ENCODE results near the gene NHERF1. TPM values are rescaled to one million over a fixed set of nuclear protein-coding genes. Genes with fewer than 3 reads are reported as not detected.

Gene NHERF1
- total and polyA plus RNA-seq, 2 of the 13 experiments (the other 11 are each of a cell fraction or from before 2014, with no cell fraction given) = 169 to 269 TPM

DNA sequence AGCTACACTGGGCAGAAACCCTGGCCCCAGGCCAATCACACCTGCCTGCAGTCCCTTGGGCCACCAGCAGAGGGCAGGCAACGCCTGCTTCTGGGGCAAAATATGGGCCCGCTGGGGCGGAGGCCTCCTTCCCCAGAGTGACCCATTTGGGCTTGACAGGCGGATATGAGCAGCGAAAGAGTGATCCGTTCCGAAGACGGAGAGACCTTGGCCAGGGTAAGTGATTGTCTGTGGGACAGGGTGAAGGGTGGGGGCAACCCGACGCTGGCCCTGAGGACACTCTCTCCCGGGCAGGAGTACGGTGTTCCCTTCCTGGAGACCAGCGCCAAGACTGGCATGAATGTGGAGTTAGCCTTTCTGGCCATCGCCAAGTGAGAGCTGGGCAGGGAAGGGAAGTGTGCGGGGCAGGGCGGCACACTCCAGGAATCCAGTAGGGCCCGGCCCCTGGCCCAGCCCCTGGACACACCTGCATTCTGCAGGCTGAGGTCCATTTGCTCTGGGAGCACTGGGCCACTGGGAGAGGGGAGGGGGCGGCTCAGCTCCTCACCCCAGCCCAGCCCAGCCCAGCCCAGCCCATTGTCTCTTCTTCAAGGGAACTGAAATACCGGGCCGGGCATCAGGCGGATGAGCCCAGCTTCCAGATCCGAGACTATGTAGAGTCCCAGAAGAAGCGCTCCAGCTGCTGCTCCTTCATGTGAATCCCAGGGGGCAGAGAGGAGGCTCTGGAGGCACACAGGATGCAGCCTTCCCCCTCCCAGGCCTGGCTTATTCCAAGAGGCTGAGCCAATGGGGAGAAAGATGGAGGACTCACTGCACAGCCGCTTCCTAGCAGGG, 3.5 kb upstream of the NHERF1 start (continued):
- TF ChIP-seq NONO (IDR thresholded peaks at IDR 0.05) (no peak), NONO (CRISPR knock-in tag; conservative IDR thresholded peaks at IDR 0.05) (peak; percentile 76), SMARCE1 (IDR thresholded peaks at IDR 0.05; ENCODE audit: borderline replicate concordance) (no peak), ZNF441 (CRISPR knock-in tag; IDR thresholded peaks at IDR 0.05; ENCODE audit: borderline replicate concordance) (no peak), PPARG (CRISPR knock-in tag; conservative IDR thresholded peaks at IDR 0.05) (no peak; the same call in 1 of the 2 replicates), DPF2 (CRISPR knock-in tag; IDR thresholded peaks at IDR 0.05; ENCODE audit: borderline replicate concordance, low read depth) (no peak), KDM4B (CRISPR knock-in tag; IDR thresholded peaks at IDR 0.05) (peak; percentile 81), HES4 (CRISPR knock-in tag; IDR thresholded peaks at IDR 0.05; ENCODE audit: borderline replicate concordance) (no peak), ZNF558 (CRISPR knock-in tag; IDR thresholded peaks at IDR 0.05; ENCODE audit: borderline replicate concordance) (no peak), ZUFSP (CRISPR knock-in tag; IDR thresholded peaks at IDR 0.05; ENCODE audit: borderline replicate concordance) (no peak), ZNF549 (CRISPR knock-in tag; IDR thresholded peaks at IDR 0.05) (no peak), TOPORS (CRISPR knock-in tag; IDR thresholded peaks at IDR 0.05) (no peak), SMAD3 (CRISPR knock-in tag; IDR thresholded peaks at IDR 0.05) (peak; percentile 95; the same call in 1 of the 2 replicates), HOXA3 (CRISPR knock-in tag; IDR thresholded peaks at IDR 0.05) (no peak), ZBTB49 (CRISPR knock-in tag; IDR thresholded peaks at IDR 0.05; ENCODE audit: borderline replicate concordance) (no peak), CERS6 (CRISPR knock-in tag; IDR thresholded peaks at IDR 0.05) (no peak), HNF4A (CRISPR knock-in tag; IDR thresholded peaks at IDR 0.05) (no peak; the same call in none of the 2 replicates), HNRNPH1 (optimal IDR thresholded peaks at IDR 0.05; ENCODE audit: low read depth, low read length) (no peak), NKX3-1 (CRISPR knock-in tag; IDR thresholded peaks at IDR 0.05) (peak; percentile 10; the same call in 1 of the 2 replicates), SMAD9 (CRISPR knock-in tag; IDR thresholded peaks at IDR 0.05) (no peak)
- TF ChIP-seq, protein P1, sequence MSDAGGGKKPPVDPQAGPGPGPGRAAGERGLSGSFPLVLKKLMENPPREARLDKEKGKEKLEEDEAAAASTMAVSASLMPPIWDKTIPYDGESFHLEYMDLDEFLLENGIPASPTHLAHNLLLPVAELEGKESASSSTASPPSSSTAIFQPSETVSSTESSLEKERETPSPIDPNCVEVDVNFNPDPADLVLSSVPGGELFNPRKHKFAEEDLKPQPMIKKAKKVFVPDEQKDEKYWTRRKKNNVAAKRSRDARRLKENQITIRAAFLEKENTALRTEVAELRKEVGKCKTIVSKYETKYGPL (CRISPR knock-in tag; IDR thresholded peaks at IDR 0.05) = no peak
- TF ChIP-seq, protein P2, sequence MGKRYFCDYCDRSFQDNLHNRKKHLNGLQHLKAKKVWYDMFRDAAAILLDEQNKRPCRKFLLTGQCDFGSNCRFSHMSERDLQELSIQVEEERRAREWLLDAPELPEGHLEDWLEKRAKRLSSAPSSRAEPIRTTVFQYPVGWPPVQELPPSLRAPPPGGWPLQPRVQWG (CRISPR knock-in tag; IDR thresholded peaks at IDR 0.05; ENCODE audit: borderline replicate concordance, low read depth) = no peak
- TF ChIP-seq, protein P3, sequence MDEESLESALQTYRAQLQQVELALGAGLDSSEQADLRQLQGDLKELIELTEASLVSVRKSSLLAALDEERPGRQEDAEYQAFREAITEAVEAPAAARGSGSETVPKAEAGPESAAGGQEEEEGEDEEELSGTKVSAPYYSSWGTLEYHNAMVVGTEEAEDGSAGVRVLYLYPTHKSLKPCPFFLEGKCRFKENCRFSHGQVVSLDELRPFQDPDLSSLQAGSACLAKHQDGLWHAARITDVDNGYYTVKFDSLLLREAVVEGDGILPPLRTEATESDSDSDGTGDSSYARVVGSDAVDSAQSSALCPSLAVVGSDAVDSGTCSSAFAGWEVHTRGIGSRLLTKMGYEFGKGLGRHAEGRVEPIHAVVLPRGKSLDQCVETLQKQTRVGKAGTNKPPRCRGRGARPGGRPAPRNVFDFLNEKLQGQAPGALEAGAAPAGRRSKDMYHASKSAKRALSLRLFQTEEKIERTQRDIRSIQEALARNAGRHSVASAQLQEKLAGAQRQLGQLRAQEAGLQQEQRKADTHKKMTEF (CRISPR knock-in tag; IDR thresholded peaks at IDR 0.05) = peak; percentile 61; the same call in 1 of the 2 replicates
